Activated CD8-positive, alpha-beta memory T cell treated with anti-CD3 and anti-CD28 coated beads, Interleukin-2, amount 50 U/mL, for 24 hours (primary cell): ENCODE data around the gene EVA1C.
"Not testable (repeated sequence)": the region's sequence is repeated elsewhere in the genome, so short reads cannot be mapped to it uniquely, and the experiment has no call there.

ENCODE experiments used
- DNase-seq: peaks from one replicate; pipeline ENCODE4 v3.0.0-alpha.2; 2020; ENCODE audit errors: extremely low read depth

EVA1C gene

DNA sequence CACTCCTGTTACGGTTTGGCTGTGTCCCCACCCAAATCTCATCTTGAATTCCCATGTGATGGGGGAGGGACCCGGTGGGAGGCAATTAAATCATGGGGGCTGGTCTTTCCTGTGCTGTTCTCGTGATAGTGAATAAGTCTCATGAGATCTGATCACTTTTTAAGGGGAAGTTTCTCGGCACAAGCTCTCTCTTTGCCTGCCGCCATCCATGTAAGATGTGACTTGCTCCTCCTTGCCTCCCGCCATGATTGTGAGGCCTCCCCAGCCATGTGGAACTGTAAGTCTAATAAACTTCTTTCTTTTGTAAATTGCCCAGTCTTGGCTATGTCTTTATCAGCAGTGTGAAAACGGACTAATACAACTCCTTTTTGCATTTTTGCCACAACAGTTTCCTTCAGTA, 118.3 kb downstream of the EVA1C start:
- DNase-seq: not testable (repeated sequence)

DNA sequence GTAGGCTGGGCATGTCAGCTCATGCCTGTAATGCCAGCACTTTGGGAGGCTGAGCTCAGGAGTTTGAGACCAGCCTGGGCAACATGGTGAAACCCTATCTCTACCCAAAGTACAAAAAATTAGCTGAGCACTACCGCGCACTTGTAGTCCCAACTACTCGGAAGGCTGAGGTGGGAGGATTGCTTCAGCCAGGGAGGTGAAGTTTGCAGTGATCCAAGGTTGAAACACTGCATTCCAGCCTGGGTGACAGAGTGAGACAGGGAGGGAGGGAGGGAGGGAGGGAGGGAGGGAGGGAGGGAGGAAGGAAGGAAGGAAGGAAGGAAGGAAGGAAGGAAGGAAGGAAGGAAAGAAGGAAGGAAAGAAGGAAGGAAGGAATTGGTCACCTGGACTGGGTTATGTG, 119.1 kb downstream of the EVA1C start:
- DNase-seq: not testable (repeated sequence)

DNA sequence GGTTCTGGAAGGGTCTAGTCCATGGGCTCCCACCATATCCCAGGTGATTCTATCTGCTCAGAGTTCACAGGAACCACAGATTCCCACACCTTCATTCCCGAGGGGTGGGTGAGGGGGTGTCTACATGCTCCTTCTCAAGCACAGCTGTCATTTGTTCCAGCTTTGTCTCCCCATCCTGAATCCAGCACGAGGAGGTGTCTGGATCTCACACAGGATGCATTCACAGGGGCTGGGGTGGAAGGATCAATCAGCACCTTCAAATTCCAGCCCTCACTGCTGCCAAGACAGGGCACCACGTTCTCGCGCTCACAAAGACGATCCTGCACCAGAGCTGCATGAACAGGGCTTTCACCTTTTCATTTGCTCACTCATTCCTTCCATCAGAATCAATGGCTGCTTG, 120.1 kb downstream of the EVA1C start:
- no peak for DNase-seq

DNA sequence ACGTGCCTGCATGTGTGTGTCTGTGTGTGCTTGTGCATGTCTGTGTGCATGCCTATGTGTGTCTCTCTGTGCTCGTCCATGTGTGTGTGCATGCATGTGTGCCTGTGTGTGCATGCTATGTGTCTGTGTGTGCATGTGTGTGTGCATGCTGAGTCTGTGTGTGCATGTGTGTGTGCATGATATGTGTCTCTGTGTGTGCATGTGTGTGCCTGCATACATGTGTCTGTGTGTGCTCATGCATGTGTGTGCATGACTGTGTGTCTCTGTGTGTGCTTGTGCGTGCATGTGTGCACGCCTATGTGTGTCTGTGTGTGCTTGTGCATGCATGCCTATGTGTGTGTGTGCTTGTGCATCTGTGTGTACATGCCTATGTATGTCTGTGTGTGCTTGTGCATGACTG, 120.5 kb downstream of the EVA1C start:
- DNase-seq: no peak

DNA sequence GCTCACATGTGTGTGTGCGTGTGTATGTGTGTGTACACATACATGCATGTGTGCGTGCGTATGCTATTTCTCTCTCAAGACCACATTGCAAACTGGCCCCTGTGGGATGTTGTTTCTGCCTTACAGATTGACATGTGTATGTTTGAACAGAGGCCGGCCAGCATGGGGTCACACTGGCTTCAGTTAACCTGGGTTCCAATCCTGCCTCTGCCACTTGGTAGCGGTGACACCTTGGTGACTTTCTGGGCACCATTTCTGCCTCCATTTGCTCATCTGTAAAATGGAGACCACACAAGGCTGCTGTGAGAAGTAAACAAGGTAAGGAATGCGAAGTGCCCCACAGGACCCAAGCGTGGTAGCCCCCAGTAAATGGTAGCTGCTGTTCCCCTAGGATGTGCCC, 121.1 kb downstream of the EVA1C start:
- DNase-seq: no peak

DNA sequence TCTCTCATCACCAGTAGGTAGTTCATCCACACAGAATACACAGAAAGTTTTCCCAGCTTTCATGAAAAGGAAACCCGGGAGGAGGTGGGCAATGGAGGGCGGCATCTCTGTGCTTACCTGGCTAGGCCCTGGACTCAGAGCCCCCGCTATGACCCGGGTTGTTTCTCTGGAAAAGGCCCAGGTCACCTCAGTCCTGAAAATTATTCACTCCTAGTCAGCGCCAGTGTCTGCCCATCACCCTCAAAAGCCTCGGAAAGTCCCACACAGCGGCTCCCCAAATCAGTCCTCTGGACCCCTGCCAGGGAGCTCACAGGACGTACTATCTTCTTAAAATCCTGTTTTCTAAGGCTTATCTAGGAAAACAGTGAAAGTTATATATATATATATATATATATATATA, 121.6 kb downstream of the EVA1C start:
- DNase-seq: no peak

DNA sequence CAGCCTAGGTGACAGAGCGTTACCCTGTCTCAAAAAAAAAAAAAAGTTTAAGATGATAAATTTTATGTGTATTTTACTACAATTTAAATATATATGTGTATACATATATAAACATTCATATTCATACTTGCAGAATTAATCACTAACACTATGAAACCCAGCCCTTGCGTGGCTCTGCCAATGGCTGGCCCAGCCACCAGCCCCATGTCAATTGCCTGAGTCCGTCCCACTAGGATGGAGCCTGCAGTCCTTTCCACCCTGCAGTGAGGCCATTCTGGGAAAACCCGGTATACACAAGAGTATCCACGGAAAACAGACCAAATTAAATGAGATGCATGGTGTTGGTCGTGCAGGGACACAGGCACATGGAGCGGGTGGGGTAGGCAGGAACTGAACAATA, 123.1 kb downstream of the EVA1C start:
- DNase-seq: no peak

DNA sequence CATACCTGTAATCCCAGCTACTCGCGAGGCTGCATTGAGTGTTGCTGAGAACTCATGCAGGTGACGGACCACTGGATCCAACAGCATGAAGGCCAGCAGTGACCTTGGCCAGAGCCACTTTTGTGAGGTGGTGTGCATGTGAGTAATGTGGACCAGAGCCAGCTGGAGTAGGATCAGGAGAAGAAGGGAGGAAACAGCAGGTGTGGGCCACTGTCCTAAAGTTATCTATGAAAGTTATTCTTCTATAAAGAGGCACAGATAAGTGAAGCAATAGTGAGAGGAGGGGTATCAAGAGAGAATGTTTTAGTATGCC, 125.0 kb downstream of the EVA1C start:
- DNase-seq: no peak

DNA sequence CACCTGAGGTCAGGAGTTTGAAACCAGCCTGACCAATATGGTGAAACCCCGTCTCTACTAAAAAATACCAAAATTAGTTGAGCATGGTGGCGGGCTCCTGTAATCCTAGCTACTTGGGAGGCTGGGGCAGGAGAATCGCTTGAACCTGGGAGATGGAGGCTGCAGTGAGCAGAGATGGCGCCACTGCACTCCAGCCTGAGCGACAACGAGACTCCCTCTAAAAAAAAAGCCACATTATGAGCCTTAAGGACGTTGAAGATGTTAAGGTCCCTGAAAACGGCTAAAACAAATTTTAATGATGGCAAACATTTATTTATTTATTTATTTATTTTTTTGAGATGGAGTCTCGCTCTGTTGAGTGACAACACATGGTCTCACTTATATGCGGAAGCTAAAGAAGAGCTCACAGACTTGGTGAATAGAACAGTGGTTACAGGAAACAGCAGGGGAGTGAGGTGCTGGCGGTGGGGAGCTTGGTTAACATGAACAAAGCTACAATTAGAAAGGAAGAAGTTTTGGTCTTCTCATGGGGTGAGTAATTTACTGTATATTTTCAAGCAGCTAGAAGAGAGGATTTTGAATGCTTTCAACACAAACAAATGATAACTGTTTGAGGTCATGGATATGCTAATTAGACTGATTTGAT, 125.8 kb downstream of the EVA1C start:
- no peak for DNase-seq

DNA sequence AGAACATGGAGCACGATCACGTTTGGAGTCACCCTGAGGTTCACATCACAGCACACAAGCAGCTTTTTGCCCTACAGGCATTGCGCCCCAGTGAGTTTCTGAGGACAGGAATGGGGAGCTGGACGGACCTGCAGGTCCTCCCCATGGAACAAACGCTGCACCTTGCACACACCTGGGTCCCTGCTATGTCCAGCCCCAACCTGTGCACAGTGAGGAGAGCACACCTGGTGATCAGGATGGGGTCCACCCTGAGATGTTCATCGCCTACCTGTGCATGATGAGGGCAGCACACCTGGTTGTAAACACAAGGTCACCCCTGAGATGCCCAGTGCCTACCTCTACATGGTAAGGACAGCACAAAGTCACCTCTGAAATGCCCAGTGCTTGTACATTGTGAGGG, 126.9 kb downstream of the EVA1C start:
- no peak for DNase-seq

DNA sequence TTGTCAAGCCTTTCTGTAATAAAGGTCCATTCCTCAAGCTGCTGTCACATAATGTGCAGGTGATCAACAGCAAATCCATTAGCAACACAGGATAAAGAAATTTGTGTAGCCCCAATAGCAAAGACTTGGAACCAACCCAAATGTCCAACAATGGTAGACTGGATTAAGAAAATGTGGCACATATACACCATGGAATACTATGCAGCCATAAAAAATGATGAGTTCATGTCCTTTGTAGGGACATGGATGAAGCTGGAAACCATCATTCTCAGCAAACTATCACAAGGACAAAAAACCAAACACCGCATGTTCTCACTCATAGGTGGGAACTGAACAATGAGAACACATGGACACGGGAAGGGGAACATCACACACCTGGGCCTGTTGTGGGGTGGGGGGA, 130.6 kb downstream of the EVA1C start:
- not testable (repeated sequence) for DNase-seq

DNA sequence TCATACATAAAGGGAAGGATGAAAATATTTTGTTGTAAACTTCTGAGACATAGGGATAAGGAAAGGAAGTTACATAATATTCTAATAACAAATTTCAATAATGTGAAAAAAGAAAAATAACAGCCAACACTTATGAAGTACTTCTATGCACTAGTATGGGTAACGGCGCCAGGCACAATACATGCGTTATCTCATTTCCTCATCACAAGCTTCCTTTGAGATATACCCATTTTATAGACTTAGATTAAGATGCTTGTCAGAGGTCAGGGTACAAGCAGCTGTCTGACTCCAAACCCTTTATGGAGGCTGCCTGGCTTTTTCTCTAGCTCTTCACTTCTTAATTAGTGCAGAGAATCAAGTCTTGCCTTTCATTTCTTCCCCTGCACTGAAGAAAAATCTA, 131.5 kb downstream of the EVA1C start:
- no peak for DNase-seq

DNA sequence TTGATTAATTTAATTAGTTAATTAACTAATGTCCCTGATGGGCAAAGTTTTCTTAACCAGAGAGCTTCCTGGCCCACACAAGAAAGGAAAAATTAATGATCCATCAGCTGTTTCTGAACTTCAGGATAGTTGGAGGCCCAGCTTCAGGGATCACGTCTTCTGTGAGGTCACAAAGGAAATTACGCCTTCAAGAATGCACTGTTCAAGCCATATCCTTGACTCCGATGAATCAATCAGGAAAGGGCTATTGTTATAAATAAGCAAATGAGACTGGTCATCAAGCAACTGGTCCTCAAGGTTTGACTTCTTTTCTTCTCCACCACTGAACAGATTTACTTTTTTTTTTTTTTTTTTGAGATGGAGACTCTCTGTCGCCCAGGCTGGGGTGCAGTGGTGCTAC, 132.2 kb downstream of the EVA1C start:
- DNase-seq: no peak

DNA sequence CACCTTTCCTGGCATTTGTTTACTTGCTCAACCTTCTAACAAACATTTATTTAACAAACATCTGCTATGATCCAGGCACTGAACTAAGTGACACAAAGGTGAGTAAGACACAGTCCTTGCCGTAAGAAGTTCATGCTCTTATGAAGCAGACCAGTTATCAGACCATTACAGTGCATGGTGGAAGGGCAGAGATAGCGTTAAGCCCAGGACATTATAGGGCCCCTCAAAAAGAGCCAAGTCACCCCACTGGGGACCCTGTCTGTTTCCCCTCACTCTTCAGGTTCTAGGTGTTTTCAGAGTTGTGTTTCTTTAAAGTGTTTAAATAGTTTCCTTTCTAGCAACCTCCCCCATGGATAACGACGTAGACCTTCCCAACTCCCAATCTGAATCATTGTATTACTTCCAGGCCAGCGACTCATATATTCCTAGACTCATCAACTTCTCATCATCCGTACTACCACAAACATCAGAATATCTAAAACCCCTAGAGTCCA, 133.5 kb downstream of the EVA1C start:
- DNase-seq: no peak

DNA sequence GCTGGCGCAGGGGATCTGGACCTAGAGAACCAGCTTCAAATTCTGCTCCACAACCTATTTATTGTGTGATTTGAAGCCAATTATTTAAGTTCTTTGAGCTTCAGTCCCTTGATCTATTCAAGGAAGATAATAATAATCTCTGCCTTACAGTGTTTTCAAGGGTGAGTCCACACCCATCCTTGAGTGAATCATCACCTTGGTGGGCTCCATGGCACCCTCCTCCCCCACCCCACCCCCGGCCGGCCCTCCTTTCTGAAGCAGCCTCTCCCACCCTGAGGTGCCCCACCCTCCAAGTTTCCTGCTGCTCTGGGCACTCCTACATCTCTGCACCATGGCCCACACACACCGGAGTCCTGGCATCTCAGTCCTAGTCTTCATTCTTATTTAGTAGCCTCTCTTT, 134.5 kb downstream of the EVA1C start:
- no peak for DNase-seq

DNA sequence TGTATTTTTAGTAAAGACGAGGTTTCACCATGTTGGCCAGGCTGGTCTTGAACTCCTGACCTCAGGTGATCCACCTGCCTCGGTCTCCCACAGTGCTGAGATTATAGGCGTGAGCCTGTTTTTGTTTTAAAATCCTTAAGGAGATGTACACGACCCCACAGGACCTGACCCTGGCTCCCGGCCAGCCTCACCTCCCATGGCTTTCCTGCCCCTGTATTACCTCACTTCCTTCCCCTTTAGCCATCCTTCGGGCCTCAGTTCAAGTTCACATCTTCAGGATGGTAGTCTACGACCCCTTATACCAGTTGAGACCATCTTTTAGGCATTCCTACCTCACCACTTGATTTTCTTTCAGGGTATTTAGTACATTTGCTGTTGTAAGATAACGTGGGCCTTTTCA, 136.5 kb downstream of the EVA1C start:
- DNase-seq: no peak

DNA sequence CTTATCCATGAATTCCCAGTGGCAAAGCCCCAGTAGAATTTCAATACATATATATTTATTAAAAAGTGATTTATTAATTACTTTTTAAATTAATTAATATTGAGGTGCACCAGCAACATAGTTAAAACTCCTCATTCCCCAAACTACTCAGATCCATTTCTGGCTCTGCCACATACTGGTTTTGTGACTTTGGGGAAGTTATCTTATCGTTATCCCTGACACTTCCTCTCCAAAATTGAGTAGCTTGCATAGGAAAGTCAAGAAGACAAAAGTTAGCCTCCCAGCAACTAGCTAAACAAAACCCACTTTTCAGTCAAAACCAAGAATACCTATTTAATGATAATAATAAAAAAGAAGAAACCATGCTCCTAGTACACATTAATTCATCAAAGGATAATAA, 136.9 kb downstream of the EVA1C start:
- no peak for DNase-seq

DNA sequence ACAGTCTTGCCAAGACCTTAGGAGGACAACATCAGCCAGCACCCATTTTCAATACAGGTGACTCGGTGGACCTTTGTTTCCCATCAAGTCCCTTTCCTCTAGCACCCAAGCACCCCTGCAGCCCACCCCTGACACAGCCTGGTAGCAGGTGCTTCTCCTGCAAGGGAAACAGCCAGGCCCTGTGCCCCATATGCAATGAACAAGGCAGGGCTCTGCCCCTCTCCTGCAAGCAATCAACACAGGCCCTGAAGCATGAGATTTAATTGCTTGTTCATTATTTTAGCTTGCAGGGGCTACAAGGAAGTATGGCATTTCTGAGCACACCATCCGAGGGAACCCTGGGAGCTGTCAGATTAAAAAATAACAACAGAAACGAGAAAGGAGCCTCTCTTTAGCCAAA, 137.4 kb downstream of the EVA1C start:
- DNase-seq: no peak

DNA sequence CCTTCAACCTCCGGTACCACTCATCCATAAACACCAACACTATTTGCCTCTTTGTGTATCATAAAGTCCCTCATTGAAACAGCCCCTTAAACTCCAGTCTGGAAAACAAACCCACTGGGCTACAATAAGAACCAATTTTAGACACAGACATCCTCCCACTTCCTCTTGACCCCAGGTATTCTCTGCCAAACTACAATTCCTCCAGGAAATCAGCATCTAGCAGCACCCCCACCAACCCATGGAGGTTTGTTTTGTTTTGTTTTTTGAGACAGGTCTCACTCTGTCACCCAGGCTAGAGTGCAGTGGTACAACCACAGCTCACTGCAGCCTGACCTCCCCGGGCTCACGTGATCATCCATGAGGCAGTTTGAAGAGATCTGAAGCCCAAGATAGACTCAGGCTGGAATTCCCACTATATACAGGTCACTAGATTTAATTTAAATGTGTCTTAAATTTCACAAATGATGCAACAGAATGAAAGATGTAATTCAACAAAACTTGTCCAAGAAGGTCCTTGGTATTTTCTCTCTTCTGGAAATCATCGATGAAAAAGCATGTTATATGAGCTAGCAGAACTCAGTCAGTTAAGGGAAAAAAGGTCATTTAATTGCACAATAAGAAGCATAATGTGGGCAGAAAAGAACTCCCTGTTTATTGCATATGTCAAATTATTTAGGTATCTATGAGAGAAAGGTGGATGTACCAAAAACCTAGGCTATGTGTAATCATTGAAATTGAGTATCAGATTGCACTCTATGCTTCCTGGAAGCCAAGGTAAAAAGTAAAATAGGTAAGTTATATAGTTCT, 142.5 kb downstream of the EVA1C start:
- DNase-seq: no peak

DNA sequence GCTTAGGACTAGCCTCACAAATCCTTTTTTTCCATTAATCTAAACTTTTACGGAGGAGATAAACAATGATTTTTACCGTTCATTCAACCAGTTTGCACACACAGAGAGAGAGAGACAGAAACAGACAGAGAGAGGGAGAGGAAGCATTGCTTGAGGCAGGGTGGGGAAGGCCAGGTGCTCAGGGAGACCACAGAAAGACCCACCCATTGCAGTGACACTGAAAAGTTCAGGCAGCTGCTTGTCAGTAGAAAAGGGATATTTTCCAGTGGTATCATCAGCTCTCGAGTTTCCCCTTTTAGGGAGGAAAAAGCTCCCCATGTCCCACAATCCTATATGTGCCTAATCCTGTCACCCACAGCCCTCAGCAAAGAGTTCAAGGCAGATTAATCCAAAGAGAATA, 145.6 kb downstream of the EVA1C start:
- no peak for DNase-seq

DNA sequence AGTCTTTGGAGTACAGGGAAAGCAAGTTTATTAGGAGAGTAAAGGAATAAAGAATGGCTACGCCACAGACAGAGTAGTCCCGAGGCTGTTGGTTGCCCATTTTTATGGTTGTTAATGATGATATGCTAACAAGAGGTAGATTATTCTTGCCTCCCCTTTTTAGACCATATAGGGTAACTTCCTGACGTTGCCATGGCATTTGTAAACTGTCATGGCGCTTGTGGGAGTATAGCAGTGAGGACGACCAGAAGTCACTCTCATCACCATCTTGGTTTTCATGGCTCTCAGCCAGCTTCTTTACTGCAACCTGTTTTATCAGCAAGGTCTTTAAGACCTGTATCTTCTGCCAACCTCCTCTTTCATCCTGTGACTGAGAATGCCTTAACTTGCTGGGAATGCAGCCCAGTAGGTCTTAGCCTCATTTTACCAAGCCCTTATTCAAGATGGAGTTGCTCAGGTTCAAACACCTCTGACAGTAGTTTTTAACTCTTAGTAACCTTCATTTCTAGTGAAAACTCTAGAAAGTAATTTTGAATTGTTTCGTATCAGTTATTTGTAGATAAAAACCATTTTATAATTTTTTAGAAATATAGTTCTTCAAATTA, 146.6 kb downstream of the EVA1C start:
- no peak for DNase-seq

DNA sequence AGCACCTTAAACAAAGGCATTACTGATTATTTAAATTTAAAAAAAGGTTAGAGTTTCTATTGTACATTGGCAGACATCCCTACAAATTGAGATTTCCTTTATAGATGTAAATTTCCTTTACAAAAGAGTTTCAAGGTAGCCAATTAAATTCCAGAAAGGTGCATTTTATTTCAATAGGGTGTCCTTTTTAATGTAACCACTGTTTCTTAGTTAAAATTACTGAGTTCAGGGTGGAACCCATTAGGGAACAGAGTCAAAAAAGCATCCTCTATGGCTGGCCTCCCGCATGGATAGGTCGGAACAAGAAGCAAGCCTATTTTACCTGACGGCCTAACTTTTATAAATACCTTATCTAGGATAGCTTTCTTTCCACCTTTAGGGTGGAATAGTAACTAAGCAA, 148.4 kb downstream of the EVA1C start:
- no peak for DNase-seq

DNA sequence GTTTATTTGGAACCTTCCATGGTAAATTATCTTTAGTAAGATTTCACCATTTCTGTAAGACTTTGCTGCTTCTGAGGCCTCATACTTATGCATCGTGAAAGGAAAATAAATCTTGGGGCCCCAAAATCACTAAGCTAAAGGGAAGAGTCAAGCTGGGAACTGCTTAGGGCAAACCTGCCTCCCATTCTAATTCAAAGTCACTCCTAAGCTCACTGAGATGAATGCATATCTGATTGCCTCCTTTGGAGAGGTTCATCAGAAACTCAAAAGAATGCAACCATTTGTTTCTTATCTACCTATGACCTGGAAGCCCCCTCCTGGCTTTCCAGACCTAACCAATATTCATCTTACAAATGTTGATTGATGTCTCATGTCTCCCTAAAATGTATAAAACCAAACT, 149.0 kb downstream of the EVA1C start:
- DNase-seq: not testable (repeated sequence)
